Measurements from ENCODE around the gene RRP1. TPM values are rescaled to one million over a fixed set of nuclear protein-coding genes. Genes with fewer than 3 reads are reported as not detected.

Gene RRP1
- total and polyA plus RNA-seq, 9 of the 15 experiments (the other 6 are each of a cell fraction or from before 2014, with no cell fraction given), result 0.89 to 105 (median 51.6) TPM

DNA sequence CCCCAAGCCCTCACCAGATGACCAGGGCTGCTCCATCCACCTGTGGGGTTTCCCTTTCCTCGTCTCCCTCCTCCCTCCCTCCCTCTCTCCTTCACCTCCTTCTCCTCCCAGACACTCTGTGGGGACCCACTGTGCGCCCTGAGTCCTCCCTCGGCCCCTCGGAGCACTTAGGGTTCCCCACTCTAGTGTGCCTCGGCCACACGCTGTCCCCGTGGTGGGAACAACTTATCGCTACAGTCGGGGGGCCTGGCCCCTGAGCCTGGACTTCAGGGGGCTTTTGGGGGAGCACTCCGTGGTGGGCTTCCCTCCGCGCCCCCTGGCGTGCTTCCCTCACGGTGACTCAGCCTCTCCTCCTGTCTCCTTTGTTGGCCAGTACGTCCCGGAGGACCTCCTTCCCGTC is 40.8 kb upstream of the RRP1 start:
- no peak for TF ChIP-seq POLR2B (IDR thresholded peaks at IDR 0.05; ENCODE audit: low read depth, partially characterized antibody)
- TF ChIP-seq POLR2G (IDR thresholded peaks at IDR 0.05; ENCODE audit: low read depth, low read length), result peak; percentile 55
- no peak for TF ChIP-seq TAL1 (IDR thresholded peaks at IDR 0.05)
- TF ChIP-seq ZKSCAN1 (IDR thresholded peaks at IDR 0.05; ENCODE audit: low read depth, low read length), result peak; percentile 73
- TF ChIP-seq RBM22 (IDR thresholded peaks at IDR 0.05; ENCODE audit: low read depth, low read length, poor library complexity, severe bottlenecking), result peak; percentile 54
- in situ Hi-C loops (cut with MboI), result no loop called here
- no peak overlapping the region for H2AFZ ChIP-seq (ENCODE audit: low read depth, low read length)
- ATAC-seq, result no peak
- H4K20me1 ChIP-seq (replicated peaks; ENCODE audit: control insufficient read depth, insufficient read depth, low read length), result peaks cover 11% of the 10 kb centered on the region; the same call in 1 of the 2 replicates
- DNase-seq (ENCODE audit: extremely low read depth in 1 of 4, low spot score in 3 of 4), result no peak
- ChIA-PET CTCF (ENCODE audit: low intra/inter-chr PET ratio) (no interaction called here), POLR2A (interaction anchor here (1.0 to 1.9 kb wide), 3 partner anchors 10 to 18 kb away, joined by 4 to 11 read pairs (median 7); no protein-coding TSS in a partner anchor)
- BruUV-seq (replicated peaks), result no TSS peak
- H3K4me3 ChIP-seq, result no peak overlapping the region
- H3K27me3 ChIP-seq (ENCODE audit: control insufficient read depth in 2 of 2, insufficient read depth in 2 of 2, low read length in 2 of 2), result no peaks in the 10 kb centered on the region
- no peak overlapping the region; the same call in 2 of the 3 replicates for H3K27ac ChIP-seq (ENCODE audit: extremely low read depth, low read depth, low read length)
- no peaks in the 10 kb centered on the region for H3K9me3 ChIP-seq (replicated peaks; ENCODE audit: control insufficient read depth, insufficient read depth, low read depth, low read length)
- FAIRE-seq, result no peak
- H3K9me1 ChIP-seq (ENCODE audit: control insufficient read depth, insufficient read depth, low read length), result no peaks in the 10 kb centered on the region
- peaks cover 7 to 38% of the 10 kb centered on the region in 2 experiments; a peak in 4 of 5 replicates for H3K4me1 ChIP-seq (replicated peaks in 1 of 2; ENCODE audit: control insufficient read depth in 2 of 2, insufficient read depth in 2 of 2, low read length in 2 of 2)
- intact Hi-C loops (cut with micrococcal nuclease), result no loop called here
- H3K9ac ChIP-seq (ENCODE audit: insufficient read depth in 1 of 2, low read depth in 2 of 2, low read length in 2 of 2), result no peak overlapping the region
- H3K4me2 ChIP-seq (ENCODE audit: insufficient read depth, low read length), result no peak overlapping the region
- H3K36me3 ChIP-seq (ENCODE audit: control insufficient read depth, insufficient read depth, low read length), result peaks cover 91% of the 10 kb centered on the region; the same call in 2 of the 3 replicates
- WGBS (ENCODE audit: insufficient coverage, low coverage, missing lambda C conversion rate), result 94% methylated on average over 14 of the region's 17 CpGs
- no peaks in the 10 kb centered on the region for H3K79me2 ChIP-seq (ENCODE audit: control insufficient read depth, insufficient read depth, low read length)

DNA sequence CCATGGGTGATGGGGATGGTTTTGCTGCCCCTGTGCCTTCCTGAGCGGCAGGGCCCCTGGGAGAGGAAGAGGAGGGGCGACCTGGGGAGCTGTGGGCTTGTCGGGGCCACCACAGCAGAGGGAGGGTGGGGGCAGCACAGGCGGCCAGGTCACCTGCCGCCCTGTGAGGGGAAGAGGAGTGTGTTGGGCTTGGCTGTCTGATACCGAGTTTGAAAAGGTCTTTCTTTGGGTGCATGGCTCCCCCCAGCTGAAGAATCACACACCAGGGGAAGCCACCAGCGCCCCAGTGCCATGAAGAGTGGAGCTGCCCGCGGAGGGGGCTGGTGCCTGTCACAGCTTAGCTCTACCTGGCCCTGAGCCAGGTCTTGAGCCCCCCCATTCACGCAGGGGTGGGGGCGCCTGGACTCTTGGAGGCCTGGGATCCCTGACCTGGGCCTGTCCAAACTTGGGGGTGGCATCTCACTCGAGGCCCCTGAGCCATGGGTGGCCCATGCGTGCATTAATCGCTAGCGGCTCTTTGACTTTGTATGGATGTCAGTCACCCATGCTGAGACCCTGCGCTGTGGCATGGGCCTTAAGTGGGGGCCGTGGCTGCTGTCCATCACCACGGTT is 39.6 kb upstream of the RRP1 start:
- H3K36me3 ChIP-seq (ENCODE audit: control insufficient read depth, insufficient read depth, low read length), result peaks cover 91% of the 10 kb centered on the region; the same call in 2 of the 3 replicates
- BruUV-seq (replicated peaks), result no TSS peak
- no peaks in the 10 kb centered on the region for H3K79me2 ChIP-seq (ENCODE audit: control insufficient read depth, insufficient read depth, low read length)
- no peak for DNase-seq (ENCODE audit: extremely low read depth in 1 of 4, low spot score in 3 of 4)
- no peaks in the 10 kb centered on the region for H3K27me3 ChIP-seq (ENCODE audit: control insufficient read depth in 2 of 2, insufficient read depth in 2 of 2, low read length in 2 of 2)
- ChIA-PET CTCF (ENCODE audit: low intra/inter-chr PET ratio) (no interaction called here), POLR2A (interaction anchor here (1.0 to 1.9 kb wide), 2 partner anchors 9 to 11 kb away, joined by 7 to 11 read pairs; no protein-coding TSS in a partner anchor)
- no peaks in the 10 kb centered on the region for H3K9me3 ChIP-seq (replicated peaks; ENCODE audit: control insufficient read depth, insufficient read depth, low read depth, low read length)
- FAIRE-seq, result no peak
- peaks cover 6% of the 10 kb centered on the region; the same call in 1 of the 2 replicates for H4K20me1 ChIP-seq (replicated peaks; ENCODE audit: control insufficient read depth, insufficient read depth, low read length)
- no peaks in the 10 kb centered on the region for H3K9me1 ChIP-seq (ENCODE audit: control insufficient read depth, insufficient read depth, low read length)
- peak overlapping the region in 1 of 2 experiments; percentile 55; a peak in 1 of 4 replicates for H3K9ac ChIP-seq (ENCODE audit: insufficient read depth in 1 of 2, low read depth in 2 of 2, low read length in 2 of 2)
- in situ Hi-C loops (cut with MboI) (no loop called here), intact Hi-C loops (cut with micrococcal nuclease) (no loop called here)
- no peak for ATAC-seq
- peaks cover 7 to 36% of the 10 kb centered on the region in 2 experiments; a peak in 4 of 5 replicates for H3K4me1 ChIP-seq (replicated peaks in 1 of 2; ENCODE audit: control insufficient read depth in 2 of 2, insufficient read depth in 2 of 2, low read length in 2 of 2)
- no peak overlapping the region for H3K27ac ChIP-seq (ENCODE audit: extremely low read depth, low read depth, low read length)
- no peak overlapping the region for H3K4me3 ChIP-seq
- WGBS (ENCODE audit: insufficient coverage, low coverage, missing lambda C conversion rate), result 93% methylated on average over 15 of the region's 18 CpGs
- no peak overlapping the region for H3K4me2 ChIP-seq (ENCODE audit: insufficient read depth, low read length)
- no peak overlapping the region for H2AFZ ChIP-seq (ENCODE audit: low read depth, low read length)
- TF ChIP-seq FOXK2 (conservative IDR thresholded peaks at IDR 0.05 in 1 of 2, IDR thresholded peaks at IDR 0.05 in 1 of 2; ENCODE audit: low read depth in 2 of 2) (no peak), NFIC (IDR thresholded peaks at IDR 0.05) (peak; percentile 74), ERF (CRISPR knock-in tag; IDR thresholded peaks at IDR 0.05) (no peak)
- TF ChIP-seq, protein P1, sequence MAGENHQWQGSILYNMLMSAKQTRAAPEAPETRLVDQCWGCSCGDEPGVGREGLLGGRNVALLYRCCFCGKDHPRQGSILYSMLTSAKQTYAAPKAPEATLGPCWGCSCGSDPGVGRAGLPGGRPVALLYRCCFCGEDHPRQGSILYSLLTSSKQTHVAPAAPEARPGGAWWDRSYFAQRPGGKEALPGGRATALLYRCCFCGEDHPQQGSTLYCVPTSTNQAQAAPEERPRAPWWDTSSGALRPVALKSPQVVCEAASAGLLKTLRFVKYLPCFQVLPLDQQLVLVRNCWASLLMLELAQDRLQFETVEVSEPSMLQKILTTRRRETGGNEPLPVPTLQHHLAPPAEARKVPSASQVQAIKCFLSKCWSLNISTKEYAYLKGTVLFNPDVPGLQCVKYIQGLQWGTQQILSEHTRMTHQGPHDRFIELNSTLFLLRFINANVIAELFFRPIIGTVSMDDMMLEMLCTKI (IDR thresholded peaks at IDR 0.05; ENCODE audit: partially characterized antibody), result no peak

All from K562 (cell line).